ENCODE measurements around the gene GABRA5. TPM values are rescaled to one million over a fixed set of nuclear protein-coding genes. Genes with fewer than 3 reads are reported as not detected.

The GABRA5 gene
- total RNA-seq, 1 donor from 2014 or later: not detected

DNA sequence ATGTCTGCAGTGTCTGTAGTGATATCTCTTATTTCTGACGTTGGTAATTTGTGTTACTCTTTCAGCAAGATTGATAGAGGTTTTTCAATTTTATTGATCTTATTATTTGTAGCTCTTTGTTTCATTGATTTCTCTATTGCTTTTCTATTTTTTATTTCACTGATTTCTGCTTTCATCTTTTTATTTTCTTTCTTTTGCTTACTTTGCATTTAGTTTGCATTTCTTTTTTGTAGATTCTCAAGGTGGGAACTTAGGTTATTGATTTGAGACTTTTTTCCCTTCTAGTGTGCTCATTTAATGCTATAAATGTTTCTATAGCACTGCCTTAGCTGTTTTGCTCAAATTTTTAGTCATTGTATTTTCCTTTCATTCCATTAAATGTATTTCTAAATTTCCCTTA lies 54.6 kb downstream of the GABRA5 start:
- intact Hi-C loops (cut with micrococcal nuclease): no loop called here

DNA sequence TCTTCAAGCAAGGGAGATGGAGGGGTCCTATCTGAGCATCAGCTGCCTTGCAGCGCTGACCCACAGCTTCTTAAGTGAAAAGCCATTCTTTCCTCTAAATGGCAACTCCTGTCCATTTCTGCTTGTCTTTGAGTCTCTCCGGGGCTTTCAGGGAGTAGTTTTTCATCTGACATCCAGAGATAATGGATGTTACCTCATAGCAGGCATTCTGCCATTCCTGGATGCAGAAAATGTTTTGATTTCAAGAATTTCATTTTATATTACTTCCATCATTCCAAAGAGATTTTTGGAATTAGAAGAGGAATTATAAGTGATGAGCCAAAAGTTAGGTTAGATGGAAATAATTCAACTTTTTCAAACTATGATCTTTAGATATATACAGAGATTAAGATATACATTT lies 59.2 kb downstream of the GABRA5 start:
- intact Hi-C loops (cut with micrococcal nuclease): no loop called here

DNA sequence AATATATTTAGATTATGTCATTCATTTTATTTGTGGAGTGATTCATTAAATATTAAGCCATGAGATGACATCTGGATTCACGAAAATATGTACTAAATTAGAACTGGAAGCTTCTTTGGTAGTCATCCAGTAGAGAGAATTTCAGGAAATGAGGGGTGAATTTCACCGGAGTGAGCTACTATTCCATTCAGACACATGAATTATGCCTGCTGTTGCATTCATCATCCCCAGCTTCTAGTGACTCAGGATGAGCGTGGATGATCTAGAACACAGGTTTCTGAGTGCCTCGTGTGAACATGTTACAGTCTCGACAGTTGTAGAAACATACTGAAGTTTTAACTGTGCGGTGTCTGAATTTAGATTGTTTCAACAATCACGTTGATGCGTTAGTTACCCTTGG lies 61.2 kb downstream of the GABRA5 start:
- intact Hi-C loops (cut with micrococcal nuclease): no loop called here

DNA sequence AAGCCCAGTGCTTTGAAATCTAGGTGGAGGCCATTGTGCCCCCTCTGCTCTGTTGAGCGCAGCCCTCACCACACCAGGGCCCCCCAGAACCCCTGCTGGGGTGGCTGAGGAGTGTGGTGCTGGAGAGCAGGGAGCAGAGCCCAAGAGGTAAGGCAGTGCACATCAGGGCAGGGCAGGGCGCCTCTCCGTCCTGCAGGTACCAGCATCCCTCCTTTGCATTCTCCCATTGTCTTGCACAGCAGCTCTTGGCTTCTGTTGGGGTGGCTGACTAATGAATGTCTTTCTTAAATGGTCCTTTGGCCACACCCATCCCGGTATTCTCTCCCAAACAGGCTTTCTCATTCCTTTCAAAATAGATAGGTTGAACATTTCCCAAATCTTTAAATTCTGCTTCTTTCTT lies 62.7 kb downstream of the GABRA5 start:
- intact Hi-C loops (cut with micrococcal nuclease): no loop called here

DNA sequence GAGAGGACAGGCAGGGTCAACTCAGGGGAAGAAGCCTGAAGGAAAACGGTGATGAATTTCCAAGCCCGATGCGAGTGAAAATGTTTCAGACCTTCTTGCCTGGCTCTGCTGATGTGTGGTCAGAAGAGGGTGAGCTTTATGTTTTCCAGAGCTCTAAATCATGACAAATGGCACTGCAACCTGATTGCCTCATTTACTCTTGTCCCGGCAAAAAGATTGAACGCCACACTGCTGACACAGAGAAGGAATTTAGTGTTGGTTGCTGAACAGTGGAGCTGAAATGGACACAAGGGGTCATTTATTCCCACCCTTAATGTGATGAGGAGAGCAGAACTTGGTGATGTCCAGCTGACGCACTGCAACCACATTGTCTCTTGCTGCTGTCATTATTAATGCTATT lies 68.0 kb downstream of the GABRA5 start:
- intact Hi-C loops (cut with micrococcal nuclease): no loop called here

DNA sequence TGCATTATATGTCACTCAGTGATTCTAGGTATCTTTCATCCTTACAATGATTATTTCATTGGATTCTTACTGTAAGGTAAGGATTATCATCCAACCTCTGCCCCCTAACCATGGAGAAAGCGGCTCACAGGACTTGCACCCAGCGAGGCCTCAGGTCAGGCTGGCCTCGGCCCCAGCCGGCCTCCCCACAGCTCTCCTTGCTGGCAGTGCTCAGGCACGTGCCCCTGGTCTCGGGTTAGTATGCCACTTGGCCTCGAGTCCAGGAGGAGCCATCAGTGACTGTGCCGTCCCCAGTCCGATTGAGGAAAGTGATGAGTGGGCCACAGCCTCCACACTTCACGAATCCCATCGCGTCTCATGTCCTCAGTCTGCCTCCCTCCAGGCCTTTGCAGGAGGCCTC lies 68.5 kb downstream of the GABRA5 start:
- intact Hi-C loops (cut with micrococcal nuclease): no loop called here

DNA sequence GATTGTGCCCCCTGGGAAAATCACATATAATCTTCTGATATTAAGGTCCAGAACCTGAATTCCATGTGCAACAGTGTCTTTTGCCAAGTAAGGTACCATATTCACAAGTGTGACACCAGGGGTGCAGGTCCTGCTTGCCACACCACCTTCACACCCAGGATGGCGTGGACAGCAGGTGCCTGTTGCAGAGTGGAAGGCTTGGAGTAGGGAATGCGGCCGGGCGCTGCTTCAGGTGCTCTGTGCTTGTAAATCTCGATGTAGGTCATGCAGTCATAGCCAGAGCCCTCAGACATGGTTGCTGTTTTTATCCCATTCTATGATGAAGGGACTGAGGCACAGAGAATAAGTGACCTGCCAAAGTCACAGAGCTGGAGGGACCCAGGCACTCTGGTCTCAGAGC lies 69.6 kb downstream of the GABRA5 start:
- intact Hi-C loops (cut with micrococcal nuclease): no loop called here

DNA sequence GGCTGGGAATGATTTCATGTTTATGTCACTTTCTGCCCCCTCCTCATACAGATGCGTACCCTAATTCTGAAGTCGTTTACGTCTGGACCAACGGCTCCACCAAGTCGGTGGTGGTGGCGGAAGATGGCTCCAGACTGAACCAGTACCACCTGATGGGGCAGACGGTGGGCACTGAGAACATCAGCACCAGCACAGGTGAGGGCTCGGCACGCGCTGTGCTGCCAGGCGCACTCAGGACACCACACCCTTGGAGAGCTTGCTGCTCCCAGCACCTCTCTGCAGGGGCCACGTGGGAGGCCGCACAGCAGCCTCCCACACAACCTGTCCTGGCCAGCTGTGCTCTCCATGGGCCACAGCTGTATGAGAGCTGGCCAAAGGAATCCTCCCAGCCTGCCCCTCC lies 70.3 kb downstream of the GABRA5 start:
- intact Hi-C loops (cut with micrococcal nuclease): no loop called here

DNA sequence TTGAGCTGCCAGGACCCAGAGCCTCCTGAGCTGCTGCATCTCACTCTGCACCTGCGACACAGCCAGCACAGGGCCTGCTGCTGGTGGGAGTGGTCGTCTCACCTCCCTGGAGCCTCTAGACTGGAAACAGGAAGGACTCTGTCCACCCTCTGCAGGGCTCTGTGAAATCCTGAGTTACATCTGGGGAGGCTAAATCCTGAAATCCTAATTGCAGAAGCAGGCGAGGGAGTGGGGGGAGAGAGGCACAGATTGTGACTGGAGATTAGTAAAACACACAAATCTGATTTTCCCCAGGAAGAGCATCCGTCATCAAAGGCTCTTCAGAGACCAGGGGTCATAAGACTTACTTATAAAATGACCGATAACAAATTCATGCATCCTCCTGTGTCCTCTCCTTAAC lies 72.5 kb downstream of the GABRA5 start:
- intact Hi-C loops (cut with micrococcal nuclease): no loop called here

DNA sequence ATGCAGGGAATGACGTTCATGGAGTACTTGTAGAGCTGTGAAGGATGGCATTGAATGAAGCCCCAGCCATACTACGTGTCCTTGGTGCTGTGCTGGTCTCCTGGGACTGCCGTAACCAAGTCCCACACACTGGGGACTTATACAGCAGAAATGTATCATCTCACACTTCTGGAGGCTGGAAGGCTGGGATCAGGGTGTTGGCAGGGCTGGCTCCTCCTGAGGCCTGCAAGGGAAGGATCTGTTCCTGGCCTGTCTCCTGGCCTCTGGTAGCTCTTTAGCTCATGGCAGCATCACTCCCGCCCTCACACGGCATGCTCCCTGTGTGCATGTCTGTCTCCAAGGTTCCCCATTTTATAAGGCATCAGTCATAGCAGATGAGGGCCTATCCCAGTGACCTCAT lies 74.6 kb downstream of the GABRA5 start:
- intact Hi-C loops (cut with micrococcal nuclease): no loop called here

DNA sequence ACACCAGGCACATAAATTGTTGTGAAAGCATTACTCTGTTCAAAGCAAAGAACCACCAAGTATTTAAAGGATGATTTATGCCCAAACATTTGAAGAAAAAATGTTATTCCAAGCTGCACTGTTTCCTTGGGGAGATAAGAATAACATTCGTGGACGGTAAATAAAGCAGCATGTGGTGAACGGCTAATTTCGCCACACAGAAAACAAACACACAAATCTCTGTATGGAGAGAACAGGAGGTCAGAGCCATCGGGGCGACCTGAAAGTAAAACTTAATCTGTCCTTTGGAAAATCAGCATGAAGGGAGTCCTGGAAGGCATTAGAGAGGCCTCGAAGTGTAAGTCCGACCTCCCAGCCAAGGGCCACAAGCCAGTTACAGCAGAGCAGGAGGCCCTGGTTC lies 77.0 kb downstream of the GABRA5 start:
- intact Hi-C loops (cut with micrococcal nuclease): no loop called here

DNA sequence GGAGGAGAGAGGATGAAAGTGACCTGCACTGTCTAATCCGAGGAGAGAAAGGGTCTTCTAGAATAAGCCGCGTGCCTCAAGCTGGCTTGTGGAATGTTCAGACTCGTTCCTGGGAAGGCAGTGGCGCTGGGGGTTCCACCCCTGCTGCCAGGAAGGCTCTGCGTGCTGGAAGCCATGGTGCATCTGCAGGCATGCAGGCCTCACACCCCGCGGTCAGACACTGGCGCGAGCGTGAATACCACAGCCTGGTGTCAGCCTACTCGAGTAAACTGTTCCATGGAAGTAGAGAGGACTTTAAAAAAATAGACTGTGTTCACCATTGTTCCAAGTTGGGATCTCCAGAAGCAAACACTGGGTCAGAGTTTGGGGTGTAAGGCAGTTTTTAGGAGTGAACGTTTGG lies 78.2 kb downstream of the GABRA5 start:
- intact Hi-C loops (cut with micrococcal nuclease): no loop called here

DNA sequence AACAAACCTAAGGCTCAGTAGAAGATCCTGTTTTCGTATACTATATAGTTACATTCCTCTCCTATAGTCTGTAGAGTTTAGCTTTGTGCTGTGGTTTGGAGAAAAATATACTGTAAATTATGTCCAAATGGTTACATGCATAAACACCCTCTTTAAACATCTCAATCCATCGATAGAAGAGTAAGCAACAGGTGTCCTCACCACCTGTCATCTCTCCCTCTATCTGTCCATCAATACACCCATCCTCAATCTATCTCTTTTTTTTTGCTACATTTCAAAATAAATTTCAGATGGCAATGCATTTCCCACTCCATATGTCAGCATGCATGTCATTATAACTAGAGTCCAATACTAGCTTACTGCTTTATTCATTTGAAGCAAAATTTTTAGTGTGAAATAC lies 83.1 kb downstream of the GABRA5 start:
- intact Hi-C loops (cut with micrococcal nuclease): no loop called here

DNA sequence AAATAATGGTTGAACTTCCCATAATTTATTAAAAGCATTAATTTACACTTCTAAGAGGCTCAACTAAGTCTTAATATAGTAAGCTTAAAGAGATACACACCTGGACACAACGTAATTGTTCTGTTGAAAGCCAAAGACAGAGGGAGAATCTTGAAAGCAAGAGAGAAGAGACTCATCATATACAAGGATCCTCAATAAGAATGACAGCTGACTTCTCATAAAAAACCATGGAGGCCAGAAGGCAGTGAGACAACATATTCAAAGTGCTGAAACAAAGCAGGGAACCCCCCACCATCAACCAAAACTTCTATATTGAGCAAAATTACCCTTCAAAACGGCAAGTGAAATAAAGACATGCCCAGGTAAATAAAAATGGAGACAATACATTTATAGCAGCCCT lies 87.5 kb downstream of the GABRA5 start:
- intact Hi-C loops (cut with micrococcal nuclease): no loop called here

DNA sequence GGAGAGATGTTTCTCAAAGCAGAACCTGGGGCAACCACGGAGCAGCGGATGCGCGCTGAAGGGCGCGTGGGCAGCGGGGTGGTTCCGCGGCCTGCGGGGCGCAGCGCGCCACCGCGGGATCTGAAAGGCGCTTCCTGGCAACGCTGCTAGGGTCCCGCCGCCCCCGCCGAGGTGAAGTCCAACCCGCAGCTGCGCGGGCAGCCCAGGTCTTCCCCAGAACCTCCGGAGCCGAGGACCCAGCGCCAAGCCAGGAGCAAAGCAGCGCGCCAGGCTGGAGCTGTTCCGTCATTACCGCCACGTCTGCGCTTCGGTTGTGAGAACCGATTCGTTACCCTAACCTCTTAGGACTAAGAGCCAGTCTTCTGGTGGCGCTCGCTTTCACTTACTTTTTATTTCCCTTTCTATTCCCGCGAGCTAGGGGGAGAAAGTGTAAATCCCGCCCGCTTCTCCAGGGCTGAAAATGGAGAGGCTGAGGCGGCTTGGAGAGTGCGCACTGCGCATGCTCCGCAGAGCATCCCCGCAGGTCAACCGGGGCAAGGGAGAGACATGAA lies 100.9 kb downstream of the GABRA5 start:
- intact Hi-C loops (cut with micrococcal nuclease): no loop called here

DNA sequence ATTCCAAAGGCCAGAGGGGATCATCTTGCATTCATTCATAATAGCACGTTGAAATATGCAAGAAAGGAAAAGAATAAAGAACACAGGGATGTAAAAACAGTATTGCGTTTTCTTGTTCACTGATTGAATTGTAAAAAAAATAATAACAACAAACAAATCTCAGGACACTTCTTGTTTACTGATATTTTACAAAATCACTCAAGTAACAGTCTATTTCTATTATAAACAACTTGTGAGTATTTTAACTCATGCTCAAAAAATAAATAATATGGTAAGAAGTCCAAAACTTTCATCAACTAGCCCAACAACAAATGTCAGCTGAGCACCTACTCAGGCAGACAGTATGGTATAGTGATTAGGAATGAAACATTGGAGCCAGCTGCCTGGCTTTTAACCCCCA lies 101.9 kb downstream of the GABRA5 start:
- intact Hi-C loops (cut with micrococcal nuclease): no loop called here

DNA sequence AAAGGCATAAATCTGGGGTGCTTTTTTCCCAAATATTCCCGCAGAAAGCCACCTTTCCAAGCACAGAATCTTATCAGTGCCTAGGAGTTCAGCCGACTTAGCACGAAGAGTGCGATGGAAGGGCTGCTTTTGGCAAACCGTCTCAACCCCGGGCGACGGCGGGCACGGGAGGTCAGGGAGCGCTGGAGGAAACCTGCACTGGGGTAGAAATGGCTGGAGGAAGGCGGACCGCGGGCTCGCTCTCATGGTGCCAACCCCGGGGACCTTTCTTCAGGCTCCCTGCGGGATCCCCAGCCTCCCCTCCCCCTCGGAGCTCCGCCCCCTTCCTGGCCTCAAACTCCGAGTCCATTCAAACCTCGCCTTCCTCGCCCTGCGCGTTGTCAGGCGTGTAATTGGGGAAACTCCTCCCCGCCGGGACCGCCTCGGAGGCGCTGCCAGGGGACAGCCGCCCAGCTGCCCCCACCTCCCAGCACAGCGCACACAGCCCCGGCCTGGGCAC lies 103.9 kb downstream of the GABRA5 start, which contains the start of gene GABRG3:
Gene GABRG3 (plus strand): TSS at position 470 of the 499 bp plus-strand sequence.
- intact Hi-C loops (cut with micrococcal nuclease): no loop called here

DNA sequence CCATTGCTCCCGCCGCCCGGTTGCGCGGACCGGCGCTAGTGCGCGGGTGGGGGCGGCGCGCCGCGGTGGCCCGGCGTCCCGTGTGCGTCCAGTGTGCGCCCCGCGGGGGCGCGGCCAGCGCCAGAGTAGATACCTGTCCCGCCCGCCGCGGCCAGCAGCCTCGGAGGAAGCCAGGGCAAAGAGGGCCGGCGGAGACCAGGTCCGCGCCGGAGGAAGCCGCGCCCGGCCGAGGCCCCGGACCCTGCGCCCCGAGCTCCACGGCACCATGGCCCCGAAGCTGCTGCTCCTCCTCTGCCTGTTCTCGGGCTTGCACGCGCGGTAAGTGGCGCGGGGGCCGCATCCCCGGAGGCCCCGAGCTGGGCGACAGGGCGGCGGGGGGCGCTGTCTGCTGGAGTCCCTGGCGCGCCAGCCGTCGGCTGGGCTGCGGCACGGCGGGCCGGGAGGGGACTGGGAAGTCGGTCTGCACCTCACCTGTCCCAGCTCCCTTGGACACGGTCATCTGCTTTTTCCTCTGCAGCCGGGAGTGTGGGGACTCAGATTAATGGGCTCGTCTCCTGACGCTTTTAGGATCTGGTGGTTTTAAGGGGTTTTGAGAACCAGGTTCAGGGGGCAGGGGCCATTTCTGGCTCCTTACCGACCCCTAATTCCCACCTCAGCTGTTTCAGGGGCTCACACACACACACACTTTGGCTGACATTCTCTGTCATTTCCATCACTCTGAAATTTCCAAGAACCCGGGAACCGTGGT lies 104.6 kb downstream of the GABRA5 start:
- intact Hi-C loops (cut with micrococcal nuclease): no loop called here

DNA sequence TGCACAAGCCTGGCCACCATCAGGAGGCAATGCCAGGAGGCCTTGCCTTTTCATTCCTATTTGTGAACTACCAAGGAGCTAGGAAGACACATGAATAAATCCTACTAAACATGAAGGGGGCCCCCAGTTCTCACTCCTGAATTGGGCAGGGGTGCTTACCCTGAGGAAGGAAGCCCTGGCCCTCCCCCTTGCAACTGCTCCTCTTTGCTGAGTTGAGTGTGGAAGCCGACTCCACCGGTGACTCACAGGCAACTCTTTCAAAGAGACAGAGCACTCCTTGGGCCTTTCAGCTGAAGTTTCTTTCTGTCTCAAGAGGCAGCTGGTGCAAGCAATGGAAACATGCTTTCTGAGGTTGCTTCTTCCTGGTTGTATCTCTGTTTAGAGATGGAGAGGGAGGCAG lies 105.8 kb downstream of the GABRA5 start:
- intact Hi-C loops (cut with micrococcal nuclease): no loop called here

DNA sequence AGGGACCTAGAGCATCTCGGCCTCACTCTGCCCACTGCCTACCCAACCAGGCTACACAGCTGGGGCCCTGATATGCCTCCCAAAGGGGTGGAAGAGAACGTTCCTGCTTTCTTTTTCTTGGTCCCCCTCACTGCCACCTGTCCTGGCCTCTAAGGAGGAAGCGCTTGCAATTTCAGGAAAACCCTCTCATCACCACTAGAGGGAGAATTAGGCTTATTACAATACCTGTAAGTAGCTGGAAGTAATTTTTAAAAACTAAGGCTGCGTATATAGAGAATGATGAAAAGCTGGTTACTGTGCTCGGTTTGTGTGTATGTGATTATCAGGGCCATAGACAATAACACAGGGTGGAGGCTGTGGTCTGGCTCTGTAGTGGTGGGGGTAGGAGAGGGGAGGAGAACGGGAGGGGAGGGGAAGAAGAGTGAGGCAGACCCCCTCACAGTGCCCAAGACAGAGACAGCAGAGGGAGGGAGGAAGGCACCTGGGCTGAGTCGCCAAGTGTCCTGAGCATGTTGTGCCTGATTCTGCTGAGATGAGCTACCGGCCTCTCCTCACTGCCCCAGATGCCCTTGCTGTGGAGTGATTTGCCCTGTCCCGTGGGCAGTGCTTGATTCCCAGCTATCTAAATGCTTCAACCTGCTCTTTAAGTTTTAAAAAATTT lies 107.4 kb downstream of the GABRA5 start:
- intact Hi-C loops (cut with micrococcal nuclease): no loop called here

DNA sequence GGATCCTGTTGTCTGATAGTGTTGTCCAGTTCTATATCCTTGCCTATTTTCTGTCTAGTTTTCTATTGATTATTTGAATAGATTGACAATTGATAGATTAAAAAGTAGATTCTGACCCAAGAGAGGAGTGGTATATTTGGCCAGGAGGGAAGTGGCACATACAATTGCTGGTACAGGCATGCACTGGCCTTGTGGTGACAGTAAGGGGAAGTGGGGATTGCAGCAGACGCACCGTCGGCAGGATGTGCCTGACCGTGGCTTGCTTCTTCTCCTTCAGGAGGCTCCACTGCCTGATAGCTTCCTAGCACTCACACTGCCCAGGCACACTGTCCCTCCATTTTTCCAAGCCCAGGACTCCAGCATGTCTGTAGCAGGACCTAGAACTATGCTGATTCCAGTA lies 114.6 kb downstream of the GABRA5 start:
- intact Hi-C loops (cut with micrococcal nuclease): no loop called here

DNA sequence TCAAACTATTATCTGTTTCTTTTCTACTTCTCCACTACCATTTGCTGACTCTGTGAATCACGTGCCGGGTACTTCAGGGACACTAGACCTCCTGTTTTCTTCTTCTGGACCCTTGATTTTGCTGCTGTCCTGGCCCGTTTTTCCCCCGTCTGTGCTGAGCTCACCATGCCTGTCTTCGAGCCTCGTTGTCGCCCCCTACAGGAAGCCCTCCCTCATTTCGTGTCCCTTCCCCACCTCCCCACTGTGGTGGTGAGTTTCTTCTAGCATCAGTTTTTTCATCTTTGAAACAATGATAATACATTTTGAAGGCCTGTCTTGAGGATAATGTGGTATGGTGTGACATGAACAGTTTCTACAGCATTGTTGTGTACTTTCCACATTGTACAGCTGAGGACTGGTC lies 117.0 kb downstream of the GABRA5 start:
- intact Hi-C loops (cut with micrococcal nuclease): no loop called here

DNA sequence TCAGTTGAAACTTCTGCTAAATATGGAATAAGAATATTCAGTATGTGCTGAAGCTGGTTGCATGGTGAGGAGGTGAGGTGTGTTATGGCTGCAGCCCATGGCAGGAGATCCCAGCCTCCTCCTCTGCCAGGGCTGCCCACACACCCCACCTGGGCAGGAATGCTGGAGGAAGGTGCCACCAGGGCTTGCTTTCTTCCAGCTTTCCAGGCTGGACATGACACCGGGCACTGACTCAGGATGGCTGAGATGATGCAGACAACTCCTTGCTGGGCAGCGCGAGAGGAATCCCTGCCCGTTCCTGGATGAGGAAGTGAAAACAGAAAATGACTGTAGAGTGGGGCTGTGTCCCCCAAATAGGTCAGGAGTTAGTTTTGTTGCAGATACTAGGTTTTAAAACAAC lies 118.2 kb downstream of the GABRA5 start:
- intact Hi-C loops (cut with micrococcal nuclease): no loop called here

Data from T-helper 1 cell treated with Interleukin-12 subunit alpha and Interleukin-12 subunit beta and Interleukin-4 antibody, amounts not matched to agents 30 ng/mL and 1 ng/mL, for 36 hours (primary cell).